GM12865 (cell line): ENCODE measurements around the gene ZNF778.

Experiments
- DNase-seq: peaks from one replicate; pipeline ENCODE4 v3.0.0; 2010; ENCODE audit warnings: low read depth
- H3K4me3 ChIP-seq: 2 replicates; pipeline ENCODE4 v1.5.1; 2011; ENCODE audit warnings: mild to moderate bottlenecking, low read depth, low read length, control low read depth
- TF ChIP-seq, protein P1 (sequence below): IDR thresholded peaks from 2 replicates; pipeline ENCODE4 v1.5.1; 2011; ENCODE audit warnings: low read length, control low read depth, low read depth, inconsistent platforms; ENCODE audit not compliant: insufficient read depth; ENCODE audit errors: missing control alignments

ZNF778 gene

DNA sequence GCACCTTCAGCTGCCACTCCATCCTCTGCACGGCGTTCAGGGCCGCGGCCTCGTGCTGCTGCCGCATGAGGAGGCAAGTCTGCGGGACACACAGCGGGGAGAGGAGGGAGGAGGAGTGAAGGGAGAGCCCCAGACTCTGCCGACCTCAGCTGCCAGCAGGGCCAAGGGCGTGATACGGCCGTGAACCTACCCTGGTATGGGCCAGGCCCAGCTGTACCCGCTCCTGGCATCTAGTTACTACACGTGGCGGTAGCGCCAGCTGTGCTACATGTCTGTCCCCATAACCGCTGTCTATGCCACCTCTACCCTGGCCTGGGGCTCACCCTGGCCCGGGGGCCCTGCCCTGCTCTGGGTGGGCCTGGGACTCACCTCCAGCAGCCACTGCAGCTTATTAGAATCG is 51.1 kb downstream of the ZNF778 start:
- TF ChIP-seq, protein P1, sequence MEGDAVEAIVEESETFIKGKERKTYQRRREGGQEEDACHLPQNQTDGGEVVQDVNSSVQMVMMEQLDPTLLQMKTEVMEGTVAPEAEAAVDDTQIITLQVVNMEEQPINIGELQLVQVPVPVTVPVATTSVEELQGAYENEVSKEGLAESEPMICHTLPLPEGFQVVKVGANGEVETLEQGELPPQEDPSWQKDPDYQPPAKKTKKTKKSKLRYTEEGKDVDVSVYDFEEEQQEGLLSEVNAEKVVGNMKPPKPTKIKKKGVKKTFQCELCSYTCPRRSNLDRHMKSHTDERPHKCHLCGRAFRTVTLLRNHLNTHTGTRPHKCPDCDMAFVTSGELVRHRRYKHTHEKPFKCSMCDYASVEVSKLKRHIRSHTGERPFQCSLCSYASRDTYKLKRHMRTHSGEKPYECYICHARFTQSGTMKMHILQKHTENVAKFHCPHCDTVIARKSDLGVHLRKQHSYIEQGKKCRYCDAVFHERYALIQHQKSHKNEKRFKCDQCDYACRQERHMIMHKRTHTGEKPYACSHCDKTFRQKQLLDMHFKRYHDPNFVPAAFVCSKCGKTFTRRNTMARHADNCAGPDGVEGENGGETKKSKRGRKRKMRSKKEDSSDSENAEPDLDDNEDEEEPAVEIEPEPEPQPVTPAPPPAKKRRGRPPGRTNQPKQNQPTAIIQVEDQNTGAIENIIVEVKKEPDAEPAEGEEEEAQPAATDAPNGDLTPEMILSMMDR = no peak
- no peak overlapping the region for H3K4me3 ChIP-seq
- no peak for DNase-seq

DNA sequence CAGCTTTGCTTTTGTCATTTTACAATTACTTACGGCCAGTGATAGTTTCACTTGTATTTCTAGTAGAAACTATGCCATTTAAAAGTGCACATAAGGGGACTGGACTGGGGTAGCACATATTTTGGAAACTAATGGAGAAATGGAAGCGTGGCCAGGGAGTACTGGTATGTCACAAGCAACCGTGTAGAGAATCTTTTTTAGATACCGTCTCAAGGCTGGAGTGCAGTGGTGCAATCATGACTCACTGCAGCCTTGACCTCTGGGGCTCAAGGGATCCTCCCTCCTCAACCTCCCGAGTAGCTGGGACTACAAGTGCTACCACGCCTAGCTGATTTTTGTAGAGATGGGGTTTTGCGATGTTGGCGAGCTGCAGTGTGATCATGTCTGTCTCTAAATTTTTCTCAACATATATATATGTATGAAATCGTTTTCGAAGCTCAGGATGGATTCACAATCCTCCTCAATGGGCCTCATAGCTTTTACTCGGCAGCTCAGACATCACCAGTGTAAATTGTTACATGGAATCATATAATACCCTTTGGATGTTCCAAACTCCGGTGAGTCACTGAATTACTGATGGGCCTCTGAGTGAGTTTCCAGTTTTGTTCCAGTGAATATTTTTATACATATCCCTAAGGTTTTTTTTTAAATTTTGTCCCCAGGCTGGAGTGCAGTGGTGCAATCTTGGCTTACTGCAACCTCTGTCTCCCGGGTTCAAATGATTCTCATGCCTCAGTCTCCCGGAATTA is 51.7 kb downstream of the ZNF778 start:
- DNase-seq = no peak
- no peak overlapping the region for H3K4me3 ChIP-seq
- TF ChIP-seq, protein P1 = no peak

DNA sequence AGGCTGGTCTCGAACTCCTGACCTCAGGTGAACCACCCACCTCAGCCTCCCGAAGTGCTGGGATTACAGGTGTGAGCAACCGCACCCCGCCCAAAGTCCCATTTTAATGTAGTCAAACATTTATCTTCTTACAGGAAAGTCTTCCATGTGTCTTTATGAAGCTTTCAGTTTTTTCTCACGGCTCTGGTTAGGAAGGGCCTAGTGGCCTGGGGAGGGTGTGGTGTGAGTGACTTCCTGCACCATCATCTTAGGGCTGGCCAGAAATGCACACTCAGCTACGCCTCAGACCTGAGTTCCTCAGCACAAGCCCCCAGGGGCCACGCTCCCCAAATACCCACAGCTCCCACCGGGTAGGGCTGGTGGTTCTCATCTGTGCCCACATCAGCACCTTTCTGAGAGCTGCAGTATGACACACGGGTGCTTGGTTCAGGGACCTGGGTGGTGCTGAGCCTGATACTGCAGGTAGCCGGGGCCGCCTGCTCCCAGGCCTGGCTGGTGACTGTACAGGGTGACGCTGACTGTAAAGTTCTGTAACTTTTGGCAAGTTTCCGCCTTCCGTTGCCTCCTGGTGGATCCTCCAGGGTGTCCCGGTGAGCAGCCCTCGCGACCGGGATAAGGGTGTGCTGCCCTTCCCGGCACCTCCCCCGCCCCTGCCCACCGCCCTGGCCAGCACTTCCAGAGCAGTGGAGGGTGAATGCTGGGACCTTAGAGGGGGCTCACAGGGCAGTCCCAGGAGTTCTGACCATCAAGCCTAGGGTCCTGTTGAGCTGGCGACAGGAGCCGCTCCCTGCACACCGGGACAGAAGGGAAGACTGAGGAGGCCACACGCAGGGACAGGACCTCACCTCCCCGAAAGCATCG is 52.5 kb downstream of the ZNF778 start:
- TF ChIP-seq, protein P1 = no peak
- DNase-seq = no peak
- no peak overlapping the region for H3K4me3 ChIP-seq

DNA sequence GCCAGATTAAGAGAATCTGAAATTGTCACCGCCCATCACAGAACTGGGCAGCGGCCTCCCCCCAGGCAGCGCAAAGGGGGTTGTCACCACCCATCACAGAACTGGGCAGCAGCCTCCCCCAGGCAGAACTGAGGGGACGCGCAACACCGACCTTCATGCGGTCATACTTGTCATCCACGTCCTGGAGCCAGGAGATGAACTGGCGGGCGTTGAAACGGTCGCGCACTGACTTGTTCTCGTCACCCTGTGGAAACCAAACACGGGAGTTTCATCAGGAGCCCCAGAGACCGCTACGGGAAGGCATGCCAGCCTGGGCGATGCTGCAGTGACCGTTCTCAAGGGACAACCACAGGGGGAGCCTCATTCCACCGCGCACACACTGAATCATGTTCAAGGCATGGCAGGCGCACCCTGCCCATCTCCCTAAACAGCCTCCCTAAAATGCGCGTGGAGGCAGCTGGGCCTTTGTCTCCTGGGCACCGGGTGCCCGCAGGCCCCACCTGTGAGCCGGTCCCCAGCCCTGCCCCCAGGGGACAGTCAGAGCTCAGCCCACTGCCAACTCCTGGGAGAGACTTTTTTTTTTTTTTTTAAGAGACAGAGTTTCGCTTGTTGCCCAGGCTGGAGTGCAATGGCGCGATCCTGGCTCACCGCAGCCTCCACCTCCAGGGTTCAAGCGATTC is 53.3 kb downstream of the ZNF778 start:
- no peak overlapping the region for H3K4me3 ChIP-seq
- TF ChIP-seq, protein P1 = no peak
- DNase-seq = no peak

DNA sequence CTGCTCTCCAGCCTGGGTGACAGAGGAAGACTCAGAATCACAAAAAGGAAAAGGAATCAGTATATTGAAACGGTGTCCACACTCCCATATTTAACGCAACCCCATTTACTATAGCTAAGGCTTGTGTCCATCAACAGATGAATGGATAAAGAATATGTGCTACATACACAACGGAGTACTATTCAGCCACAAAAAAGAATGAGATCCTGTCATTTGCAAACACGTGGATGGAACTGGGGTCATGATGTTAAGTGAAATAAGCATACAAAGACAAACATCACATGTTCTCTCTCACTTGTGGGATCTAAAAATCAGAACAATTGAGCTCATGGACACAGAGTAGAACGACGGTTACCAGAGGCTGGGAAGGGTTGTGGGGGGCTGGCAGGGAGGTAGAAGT is 55.1 kb downstream of the ZNF778 start:
- TF ChIP-seq, protein P1 = no peak
- DNase-seq = no peak
- H3K4me3 ChIP-seq = no peak overlapping the region

DNA sequence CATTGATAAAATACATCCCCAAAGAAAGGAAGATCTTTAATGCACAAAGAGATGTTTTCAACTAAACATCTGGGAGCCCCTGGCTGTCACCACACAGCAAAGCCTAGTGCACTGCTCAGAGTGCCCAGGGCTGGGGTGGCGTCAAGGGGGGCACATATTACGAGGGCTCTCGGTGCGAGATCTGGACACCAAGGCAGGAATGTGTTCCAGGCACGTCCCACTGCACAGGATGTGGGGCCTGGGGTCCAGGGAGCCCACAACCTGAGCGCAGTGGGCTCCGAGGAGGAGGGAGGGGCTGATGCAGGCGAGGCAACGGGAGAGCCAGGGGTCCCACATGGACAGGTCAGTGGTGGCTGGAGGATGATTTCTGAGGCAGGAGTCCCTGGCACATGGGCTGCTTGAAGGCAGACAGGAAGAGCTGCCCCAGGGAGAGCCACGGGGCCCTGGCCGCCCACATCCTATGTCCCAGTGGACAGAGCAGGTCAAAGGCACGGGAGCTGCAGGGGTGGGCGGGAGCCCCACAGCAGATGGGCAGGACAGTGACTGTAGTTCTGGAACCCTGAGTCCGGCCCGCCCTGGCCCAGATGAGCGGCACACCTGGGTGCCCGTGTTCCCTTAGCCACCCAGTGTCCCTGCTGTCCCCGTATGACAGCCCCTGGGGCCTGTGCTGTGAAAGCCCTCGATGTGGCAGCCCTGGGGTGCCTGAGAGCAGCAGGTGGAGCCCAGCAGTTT is 56.4 kb downstream of the ZNF778 start:
- no peak for DNase-seq
- H3K4me3 ChIP-seq = no peak overlapping the region
- TF ChIP-seq, protein P1 = no peak
